ENCODE data around the gene MPEG1.

The MPEG1 gene

DNA sequence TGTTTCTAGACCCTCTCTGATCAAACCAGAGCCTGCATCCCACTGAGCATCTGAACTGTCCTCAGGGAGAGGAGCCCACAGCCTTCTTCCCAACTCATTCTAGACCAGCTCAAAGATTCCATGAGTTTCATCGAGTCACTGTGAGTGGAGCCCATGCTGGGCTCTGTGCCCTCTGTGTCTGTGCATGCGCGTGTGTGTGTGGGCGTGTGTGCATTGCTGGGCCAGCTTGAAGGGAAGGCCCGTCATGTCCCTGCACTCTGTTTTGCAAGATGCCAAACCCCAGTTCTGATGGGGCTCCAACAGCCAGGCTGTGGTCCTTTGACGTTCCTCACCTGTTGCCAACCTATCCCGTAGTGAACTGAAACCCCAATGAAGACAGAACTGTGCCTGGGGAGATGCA, 7.1 kb downstream of the MPEG1 start:
- ATAC-seq (replicated peaks) (no peak), DNase-seq (no peak)
- H3K27ac Mint-ChIP-seq: no peak overlapping the region
- H3K4me3 Mint-ChIP-seq: no peak overlapping the region
- H3K36me3 Mint-ChIP-seq: peaks cover 34 to 50% of the 10 kb centered on the region in 2 donors
- no peaks in the 10 kb centered on the region for H3K27me3 Mint-ChIP-seq
- no peaks in the 10 kb centered on the region for H3K9me3 Mint-ChIP-seq
- H3K4me1 Mint-ChIP-seq: peaks cover 53 to 84% of the 10 kb centered on the region in 2 donors

DNA sequence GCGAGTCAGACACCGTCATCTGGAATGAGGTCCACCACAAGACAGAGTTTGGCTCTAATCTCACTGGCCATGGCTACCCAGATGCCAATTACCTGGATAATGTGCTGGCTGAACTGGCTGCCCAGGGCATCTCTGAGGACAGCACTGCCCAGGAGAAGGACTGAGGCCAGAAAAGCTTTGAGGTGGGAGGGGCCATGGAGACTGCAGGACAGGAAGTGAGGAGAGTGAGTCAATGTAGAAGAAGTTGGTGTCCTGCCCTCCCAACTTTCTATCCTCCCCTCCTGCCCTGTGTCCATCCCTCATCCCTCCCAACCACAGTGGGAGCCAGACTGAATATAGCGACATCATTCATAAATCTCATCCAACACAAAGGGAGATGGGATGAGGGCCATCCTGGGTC, 8.0 kb downstream of the MPEG1 start:
- Mint-ChIP-seq H3K4me3 (no peak overlapping the region), H3K27me3 (no peaks in the 10 kb centered on the region), H3K36me3 (peaks cover 35 to 49% of the 10 kb centered on the region in 2 donors), H3K27ac (peak overlapping the region; percentile 85), H3K4me1 (peaks cover 53 to 84% of the 10 kb centered on the region in 2 donors), H3K9me3 (no peaks in the 10 kb centered on the region)
- no peak for ATAC-seq (replicated peaks)
- no peak for DNase-seq

DNA sequence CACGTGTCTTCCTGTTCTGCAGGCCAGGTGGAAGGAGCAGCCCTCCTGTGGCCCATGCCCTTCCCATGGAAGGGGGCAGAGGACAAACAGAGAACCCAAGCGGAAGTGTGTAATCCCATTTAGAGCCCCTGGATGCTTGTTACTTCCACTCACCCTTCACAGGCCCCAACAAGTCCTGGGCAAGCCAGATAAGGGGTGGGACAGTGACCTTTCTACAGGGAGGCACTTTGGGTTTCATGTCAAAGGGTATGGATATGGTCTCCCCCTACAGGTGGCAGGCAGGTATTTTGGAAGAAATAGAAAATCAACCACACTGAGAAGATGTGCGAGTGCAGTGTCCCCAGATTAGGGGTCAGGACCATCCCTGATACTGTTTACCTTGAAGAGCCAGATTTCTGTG, 11.4 kb downstream of the MPEG1 start:
- no peak for ATAC-seq (replicated peaks)
- Mint-ChIP-seq H3K36me3 (peaks cover 46 to 52% of the 10 kb centered on the region in 2 donors), H3K4me3 (no peak overlapping the region), H3K4me1 (peaks cover 47 to 87% of the 10 kb centered on the region in 2 donors), H3K27ac (peak overlapping the region; percentile 6), H3K27me3 (no peaks in the 10 kb centered on the region), H3K9me3 (peaks cover 2 to 5% of the 10 kb centered on the region in 2 donors)
- no peak for DNase-seq

- H3K36me3 Mint-ChIP-seq: peaks cover 41 to 52% of the 10 kb centered on the region in 2 donors
- ATAC-seq (replicated peaks): peak; percentile 72 to 77
These were observed 12.3 kb downstream of the MPEG1 start for GRCh38 chr11:59200423-59200746.

GRCh38 chr11:59199546-59200422, 12.9 kb downstream of the MPEG1 start:
- peaks cover 2 to 5% of the 10 kb centered on the region in 2 donors for H3K9me3 Mint-ChIP-seq
- DNase-seq (peak; percentile 63), ATAC-seq (replicated peaks) (peak; percentile 78 to 80)
- H3K36me3 Mint-ChIP-seq: peaks cover 41 to 52% of the 10 kb centered on the region in 2 donors
- H3K4me1 Mint-ChIP-seq: peaks cover 41 to 89% of the 10 kb centered on the region in 2 donors
- H3K4me3 Mint-ChIP-seq: peak overlapping the region; percentile 28 to 63
- no peaks in the 10 kb centered on the region for H3K27me3 Mint-ChIP-seq
- peak overlapping the region; percentile 89 for H3K27ac Mint-ChIP-seq

More at GRCh38 chr11:59200423-59200746, 12.3 kb downstream of the MPEG1 start:
- Mint-ChIP-seq H3K4me3 (peak overlapping the region; percentile 28 to 63), H3K27ac (peak overlapping the region; percentile 89), H3K27me3 (no peaks in the 10 kb centered on the region), H3K9me3 (peaks cover 2 to 5% of the 10 kb centered on the region in 2 donors), H3K4me1 (peaks cover 41 to 89% of the 10 kb centered on the region in 2 donors)
- no peak for DNase-seq

GRCh38 chr11:59198726-59199125, 14.0 kb downstream of the MPEG1 start:
- ATAC-seq (replicated peaks) (no peak), DNase-seq (no peak)
- no peaks in the 10 kb centered on the region for H3K27me3 Mint-ChIP-seq
- H3K4me1 Mint-ChIP-seq: peaks cover 37 to 84% of the 10 kb centered on the region in 2 donors
- H3K4me3 Mint-ChIP-seq: peak overlapping the region in 1 of 2 donors; percentile 2
- peaks cover 2 to 5% of the 10 kb centered on the region in 2 donors for H3K9me3 Mint-ChIP-seq
- H3K36me3 Mint-ChIP-seq: peaks cover 46 to 53% of the 10 kb centered on the region in 2 donors
- peak overlapping the region; percentile 47 for H3K27ac Mint-ChIP-seq

DNA sequence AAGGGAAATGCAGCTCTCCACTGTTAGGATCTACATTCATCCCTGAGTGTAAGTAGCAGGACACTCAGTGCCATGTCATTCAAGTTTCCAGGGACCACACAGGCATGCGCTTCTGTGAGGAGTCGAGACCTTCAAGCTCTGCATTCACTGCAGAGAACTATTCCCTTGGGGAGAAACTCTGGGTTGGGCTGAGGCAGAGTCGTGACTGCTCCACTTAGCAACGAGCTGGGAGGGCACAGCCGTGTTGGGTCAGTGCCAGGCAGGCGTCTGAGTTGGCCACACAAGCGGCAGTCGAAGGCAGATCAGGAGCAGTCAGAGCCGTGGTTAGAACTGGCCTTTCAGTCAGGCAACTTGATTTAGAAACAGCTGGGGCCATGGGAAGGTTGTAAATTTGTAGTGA, 14.7 kb downstream of the MPEG1 start:
- Mint-ChIP-seq H3K4me3 (peak overlapping the region; percentile 57 to 61), H3K9me3 (peaks cover 2 to 5% of the 10 kb centered on the region in 2 donors), H3K27me3 (no peaks in the 10 kb centered on the region), H3K36me3 (peaks cover 46 to 56% of the 10 kb centered on the region in 2 donors), H3K27ac (peak overlapping the region; percentile 48), H3K4me1 (peaks cover 37 to 83% of the 10 kb centered on the region in 2 donors)
- peak; percentile 36 for DNase-seq
- ATAC-seq (replicated peaks): peak; percentile 52 to 57

DNA sequence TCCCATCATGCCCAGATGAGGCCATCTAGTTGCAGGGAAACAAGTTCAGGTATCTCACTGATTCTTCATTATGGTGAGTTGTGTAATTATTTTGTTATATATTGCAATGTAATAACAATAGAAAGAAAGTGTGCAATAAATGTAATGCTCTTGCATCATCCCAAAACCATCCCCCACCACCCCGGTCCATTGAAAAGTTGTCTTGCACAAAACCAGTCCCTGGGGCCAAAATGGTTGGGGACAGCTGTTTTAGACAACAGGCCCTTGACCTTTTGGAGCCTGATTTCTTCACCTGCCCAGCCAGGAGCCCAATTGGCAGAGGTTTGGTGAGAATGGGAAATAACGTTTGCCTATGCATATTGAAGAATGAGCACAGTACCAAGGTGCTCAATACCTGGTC, 15.9 kb downstream of the MPEG1 start:
- peaks cover 35 to 74% of the 10 kb centered on the region in 2 donors for H3K4me1 Mint-ChIP-seq
- peaks cover 2 to 5% of the 10 kb centered on the region in 2 donors for H3K9me3 Mint-ChIP-seq
- no peak for DNase-seq
- no peaks in the 10 kb centered on the region for H3K27me3 Mint-ChIP-seq
- peaks cover 52 to 55% of the 10 kb centered on the region in 2 donors for H3K36me3 Mint-ChIP-seq
- H3K27ac Mint-ChIP-seq: no peak overlapping the region
- H3K4me3 Mint-ChIP-seq: no peak overlapping the region
- ATAC-seq (replicated peaks): no peak

GRCh38 chr11:59195586-59195985, 17.1 kb downstream of the MPEG1 start:
- Mint-ChIP-seq H3K4me1 (peaks cover 27 to 69% of the 10 kb centered on the region in 2 donors), H3K27me3 (no peaks in the 10 kb centered on the region), H3K9me3 (peaks cover 2 to 5% of the 10 kb centered on the region in 2 donors), H3K36me3 (peaks cover 50 to 54% of the 10 kb centered on the region in 2 donors), H3K27ac (no peak overlapping the region), H3K4me3 (no peak overlapping the region)
- DNase-seq (no peak), ATAC-seq (replicated peaks) (no peak)

GRCh38 chr11:59193587-59194130, 19.1 kb downstream of the MPEG1 start:
- no peak overlapping the region for H3K4me3 Mint-ChIP-seq
- H3K27ac Mint-ChIP-seq: no peak overlapping the region
- H3K9me3 Mint-ChIP-seq: peaks cover 2 to 5% of the 10 kb centered on the region in 2 donors
- DNase-seq: no peak
- H3K36me3 Mint-ChIP-seq: peaks cover 52 to 64% of the 10 kb centered on the region in 2 donors
- no peaks in the 10 kb centered on the region for H3K27me3 Mint-ChIP-seq
- H3K4me1 Mint-ChIP-seq: peaks cover 19 to 60% of the 10 kb centered on the region in 2 donors
- ATAC-seq (replicated peaks): no peak

GRCh38 chr11:59192446-59193020, 20.2 kb downstream of the MPEG1 start:
- Mint-ChIP-seq H3K9me3 (peaks cover 2 to 5% of the 10 kb centered on the region in 2 donors), H3K4me1 (peaks cover 11 to 56% of the 10 kb centered on the region in 2 donors), H3K4me3 (no peak overlapping the region), H3K27ac (peak overlapping the region; percentile 33), H3K27me3 (no peaks in the 10 kb centered on the region), H3K36me3 (peaks cover 53 to 64% of the 10 kb centered on the region in 2 donors)
- no peak for DNase-seq
- no peak for ATAC-seq (replicated peaks)

DNA sequence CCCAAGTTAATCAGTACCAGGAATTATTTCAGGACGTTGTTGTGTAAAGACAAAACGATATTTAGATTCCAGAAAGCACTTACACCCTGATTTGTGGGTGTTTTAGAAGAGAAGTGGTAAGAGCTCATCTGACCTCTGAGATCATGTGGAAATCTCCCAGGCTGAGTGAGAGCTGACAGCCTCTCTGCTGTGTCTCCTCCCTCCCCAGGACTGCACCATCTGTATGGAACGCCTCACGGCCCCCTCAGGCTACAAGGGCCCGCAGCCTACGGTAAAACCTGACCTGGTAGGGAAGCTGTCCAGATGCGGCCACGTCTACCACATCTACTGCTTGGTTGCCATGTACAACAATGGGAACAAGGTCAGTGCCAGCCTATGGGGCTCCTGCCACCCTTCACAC, 20.8 kb downstream of the MPEG1 start:
- DNase-seq (no peak), ATAC-seq (replicated peaks) (no peak)
- no peaks in the 10 kb centered on the region for H3K9me3 Mint-ChIP-seq
- no peaks in the 10 kb centered on the region for H3K27me3 Mint-ChIP-seq
- H3K27ac Mint-ChIP-seq: no peak overlapping the region
- H3K4me1 Mint-ChIP-seq: peaks cover 8 to 56% of the 10 kb centered on the region in 2 donors
- H3K36me3 Mint-ChIP-seq: peaks cover 47 to 61% of the 10 kb centered on the region in 2 donors
- no peak overlapping the region for H3K4me3 Mint-ChIP-seq

GRCh38 chr11:59191095-59191494, 21.6 kb downstream of the MPEG1 start:
- H3K4me3 Mint-ChIP-seq: no peak overlapping the region
- no peak overlapping the region for H3K27ac Mint-ChIP-seq
- DNase-seq: no peak
- peaks cover 10 to 53% of the 10 kb centered on the region in 2 donors for H3K4me1 Mint-ChIP-seq
- H3K9me3 Mint-ChIP-seq: no peaks in the 10 kb centered on the region
- H3K36me3 Mint-ChIP-seq: peaks cover 47 to 57% of the 10 kb centered on the region in 2 donors
- no peaks in the 10 kb centered on the region for H3K27me3 Mint-ChIP-seq
- ATAC-seq (replicated peaks): no peak

DNA sequence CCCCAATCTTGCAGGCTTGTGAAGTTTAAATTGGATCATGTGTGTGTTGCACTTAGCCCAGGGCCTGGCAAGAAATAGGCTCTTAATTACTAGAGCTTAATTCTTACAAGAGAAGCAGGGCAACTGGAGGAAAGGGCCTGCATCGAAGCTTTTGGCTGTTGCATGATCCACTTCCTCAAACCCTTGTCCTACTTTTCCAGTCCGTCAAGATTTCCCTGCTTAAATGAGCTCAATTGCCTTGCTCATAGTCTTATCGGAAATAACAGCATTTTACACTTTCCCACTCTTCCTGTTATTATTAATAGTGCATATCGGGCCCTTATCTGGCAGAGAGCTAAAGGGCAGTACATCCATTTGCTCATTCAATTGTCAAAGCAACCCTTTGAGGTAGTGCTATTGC, 22.7 kb downstream of the MPEG1 start:
- ATAC-seq (replicated peaks): no peak

More for the DNA sequence above, 22.7 kb downstream of the MPEG1 start:
- Mint-ChIP-seq H3K4me3 (no peak overlapping the region), H3K27me3 (no peaks in the 10 kb centered on the region), H3K9me3 (no peaks in the 10 kb centered on the region), H3K4me1 (peaks cover 9 to 46% of the 10 kb centered on the region in 2 donors), H3K27ac (no peak overlapping the region), H3K36me3 (peaks cover 45 to 54% of the 10 kb centered on the region in 2 donors)
- DNase-seq: no peak
